ENCODE results near the gene P2RX5.

The P2RX5 gene

GRCh38 chr17:3657874-3658783 is 37.8 kb downstream of the P2RX5 start:
- no peak for DNase-seq (ENCODE audit: low read depth in 1 of 2, low spot score in 1 of 2)

- no peak for DNase-seq (ENCODE audit: low read depth in 1 of 2, low spot score in 1 of 2)
These were observed 38.4 kb downstream of the P2RX5 start for GRCh38 chr17:3657588-3657869.

DNA sequence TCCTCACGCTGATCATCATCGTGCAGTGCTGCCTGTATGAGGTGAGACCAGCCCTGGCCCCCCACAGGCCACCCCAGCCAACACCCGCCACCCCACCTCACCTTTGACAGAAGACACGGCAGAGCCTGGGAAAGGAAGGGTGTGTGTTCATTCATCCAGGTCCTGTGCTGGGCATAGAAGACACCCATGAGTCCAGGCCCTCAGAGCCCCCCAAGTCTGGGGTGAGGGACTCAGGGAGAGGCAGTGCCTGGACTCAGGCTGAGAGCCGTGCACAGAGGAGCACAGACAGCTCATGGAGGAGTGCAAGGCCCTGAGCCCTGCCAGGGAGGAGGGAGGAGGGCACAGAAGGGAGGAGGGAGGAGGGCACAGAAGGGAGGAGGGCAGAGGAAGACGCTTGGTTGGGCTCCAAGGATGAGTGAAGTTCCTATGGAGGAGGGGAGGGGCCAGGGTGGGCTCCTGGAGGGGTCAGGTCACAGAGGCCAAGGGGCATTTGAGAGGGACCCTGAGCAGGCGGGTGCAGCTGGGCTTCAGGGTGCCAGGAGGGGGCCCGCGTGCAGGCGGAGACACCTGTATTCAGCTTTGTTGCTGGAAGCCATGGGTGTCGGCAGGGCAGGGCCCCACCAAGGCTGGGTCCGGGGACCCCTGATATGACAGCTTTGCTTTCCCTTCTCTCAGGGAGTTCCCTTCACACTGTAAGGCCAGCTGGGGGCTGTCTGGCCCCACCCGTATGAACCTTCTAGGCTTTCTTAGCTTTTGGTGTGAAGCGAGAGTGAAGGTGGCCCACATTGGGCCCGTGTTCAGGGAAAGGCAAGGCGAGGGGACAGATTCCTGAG is 39.0 kb downstream of the P2RX5 start:
- no peak for DNase-seq (ENCODE audit: low read depth in 1 of 2, low spot score in 1 of 2)

GRCh38 chr17:3656353-3656752 is 39.6 kb downstream of the P2RX5 start:
- DNase-seq (ENCODE audit: low read depth in 1 of 2, low spot score in 1 of 2), result no peak

DNA sequence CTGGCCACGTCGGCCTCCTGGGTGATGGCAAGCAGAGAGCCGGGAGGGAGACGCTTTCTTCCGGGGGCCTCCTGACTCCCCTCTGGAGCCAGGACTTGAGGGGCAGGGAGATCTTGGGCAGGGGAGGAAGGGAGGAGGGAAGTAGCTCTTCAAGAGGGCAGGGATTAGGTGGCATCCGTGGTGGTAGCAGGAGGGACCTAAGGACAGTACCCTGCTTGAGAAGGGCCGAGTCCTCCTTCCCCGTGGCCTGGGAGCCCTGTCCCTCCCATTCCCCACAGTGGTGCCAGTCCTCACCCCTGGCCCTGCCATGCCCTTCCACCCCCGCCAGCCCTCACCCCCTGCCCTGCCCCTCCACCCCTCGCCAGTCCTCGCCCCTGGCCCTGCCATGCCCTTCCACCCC is 40.2 kb downstream of the P2RX5 start:
- no peak for DNase-seq (ENCODE audit: low read depth in 1 of 2, low spot score in 1 of 2)

- DNase-seq (ENCODE audit: low read depth in 1 of 2, low spot score in 1 of 2), result peak in 1 of 2 donors; percentile 20
These were observed 48.0 kb downstream of the P2RX5 start for GRCh38 chr17:3647769-3648555.

DNA sequence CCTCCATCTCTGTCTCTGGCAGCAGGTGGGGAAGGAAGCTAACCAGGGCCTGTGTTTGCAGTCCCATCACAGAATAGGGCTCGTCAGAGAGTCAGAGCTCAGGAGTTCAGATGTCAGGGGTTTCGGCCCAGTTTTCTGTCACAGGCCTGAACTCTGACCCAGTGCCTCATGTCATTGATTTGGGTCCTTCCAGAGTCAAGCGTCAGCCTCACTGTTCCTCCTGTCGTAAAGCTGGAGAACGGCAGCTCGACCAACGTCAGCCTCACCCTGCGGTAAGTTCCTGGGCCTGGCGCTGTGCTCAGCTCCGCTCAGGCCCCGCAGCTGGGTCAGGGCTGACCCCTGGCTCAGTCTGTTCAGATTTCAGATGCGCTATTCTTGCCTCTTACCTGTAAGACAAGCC is 48.7 kb downstream of the P2RX5 start:
- DNase-seq (ENCODE audit: low read depth in 1 of 2, low spot score in 1 of 2), result no peak

GRCh38 chr17:3645310-3645709 is 50.6 kb downstream of the P2RX5 start:
- DNase-seq (ENCODE audit: low read depth in 1 of 2, low spot score in 1 of 2), result no peak

- DNase-seq (ENCODE audit: low read depth in 1 of 2, low spot score in 1 of 2), result no peak
These were observed 52.0 kb downstream of the P2RX5 start for GRCh38 chr17:3643889-3644349.

DNA sequence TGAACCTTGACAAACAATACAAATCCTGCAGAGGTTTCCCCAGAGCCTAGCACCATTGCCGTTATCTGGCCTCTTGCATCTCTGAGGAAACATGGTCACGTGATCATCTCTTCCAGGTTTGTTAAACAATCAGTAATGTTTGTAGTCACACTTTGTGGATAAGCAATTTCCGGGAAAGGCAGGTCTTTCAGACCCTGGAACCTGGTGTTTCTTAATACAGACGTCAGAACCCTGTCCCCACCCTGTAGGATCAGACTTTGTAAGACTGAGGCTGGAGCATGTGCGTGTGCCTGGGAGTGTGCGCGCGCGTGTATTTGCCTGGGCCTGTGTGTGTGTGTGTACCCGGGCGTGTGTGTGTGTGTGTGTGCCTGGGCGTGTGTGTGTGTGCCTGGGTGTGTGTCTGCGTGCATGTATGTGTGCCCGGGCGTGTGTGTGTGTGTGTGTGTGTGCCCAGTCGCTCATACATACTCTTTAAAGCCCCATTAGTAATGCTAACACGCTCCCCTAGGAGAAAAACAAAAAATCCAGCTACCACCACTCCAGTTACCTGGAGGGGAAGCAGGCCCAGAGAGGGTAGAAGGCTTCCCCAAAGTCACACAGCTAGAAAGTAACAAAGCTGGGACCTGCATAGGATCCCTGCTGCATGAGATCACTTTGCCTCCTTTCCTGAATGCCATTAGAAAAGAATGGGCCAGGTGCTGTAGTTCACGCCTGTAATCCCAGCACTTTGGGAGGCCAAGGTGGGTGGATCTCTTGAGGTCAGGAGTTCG is 54.1 kb downstream of the P2RX5 start:
- no peak for DNase-seq (ENCODE audit: low read depth in 1 of 2, low spot score in 1 of 2)

DNA sequence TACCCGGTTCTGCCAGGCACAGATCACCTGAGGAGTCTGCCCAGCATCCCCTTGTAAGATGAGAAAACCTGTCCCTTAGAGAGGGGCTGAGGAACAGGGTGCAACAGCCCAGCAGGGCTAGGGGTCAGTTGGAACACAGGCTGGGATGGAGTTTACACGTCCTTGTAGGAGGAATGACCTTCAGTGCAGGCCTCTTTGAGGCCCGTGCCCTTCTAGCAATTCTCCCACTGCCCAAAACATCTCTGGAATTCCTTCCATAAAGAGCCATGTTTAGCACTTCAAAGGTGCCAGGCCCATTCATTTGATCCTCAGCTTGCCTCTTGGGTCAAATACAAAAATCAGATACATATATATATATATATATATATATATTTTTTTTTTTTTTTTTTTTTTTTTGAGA is 54.9 kb downstream of the P2RX5 start:
- DNase-seq (ENCODE audit: low read depth in 1 of 2, low spot score in 1 of 2), result no peak

GRCh38 chr17:3639981-3640596 is 55.9 kb downstream of the P2RX5 start:
- no peak for DNase-seq (ENCODE audit: low read depth in 1 of 2, low spot score in 1 of 2)

DNA sequence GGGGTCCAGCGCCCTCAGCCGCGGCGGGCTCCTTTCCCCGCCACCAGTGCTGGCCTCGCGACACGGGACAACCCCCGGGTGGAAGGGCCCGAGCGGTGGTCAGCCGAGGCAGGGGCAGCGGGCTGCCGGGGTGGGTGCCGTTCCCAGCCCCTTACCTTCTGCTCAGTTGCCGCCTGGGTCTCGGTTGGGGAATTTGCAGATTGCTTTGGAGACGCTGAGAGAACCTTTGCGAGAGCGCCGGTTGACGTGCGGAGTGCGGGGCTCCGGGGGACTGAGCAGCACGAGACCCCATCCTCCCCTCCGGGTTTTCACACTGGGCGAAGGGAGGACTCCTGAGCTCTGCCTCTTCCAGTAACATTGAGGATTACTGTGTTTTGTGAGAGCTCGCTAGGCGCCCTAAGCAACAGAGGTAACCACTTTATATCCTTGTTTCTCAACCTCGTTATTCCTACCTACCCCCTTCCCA is 59.0 kb downstream of the P2RX5 start:
- no peak for DNase-seq (ENCODE audit: low read depth in 1 of 2, low spot score in 1 of 2)

DNA sequence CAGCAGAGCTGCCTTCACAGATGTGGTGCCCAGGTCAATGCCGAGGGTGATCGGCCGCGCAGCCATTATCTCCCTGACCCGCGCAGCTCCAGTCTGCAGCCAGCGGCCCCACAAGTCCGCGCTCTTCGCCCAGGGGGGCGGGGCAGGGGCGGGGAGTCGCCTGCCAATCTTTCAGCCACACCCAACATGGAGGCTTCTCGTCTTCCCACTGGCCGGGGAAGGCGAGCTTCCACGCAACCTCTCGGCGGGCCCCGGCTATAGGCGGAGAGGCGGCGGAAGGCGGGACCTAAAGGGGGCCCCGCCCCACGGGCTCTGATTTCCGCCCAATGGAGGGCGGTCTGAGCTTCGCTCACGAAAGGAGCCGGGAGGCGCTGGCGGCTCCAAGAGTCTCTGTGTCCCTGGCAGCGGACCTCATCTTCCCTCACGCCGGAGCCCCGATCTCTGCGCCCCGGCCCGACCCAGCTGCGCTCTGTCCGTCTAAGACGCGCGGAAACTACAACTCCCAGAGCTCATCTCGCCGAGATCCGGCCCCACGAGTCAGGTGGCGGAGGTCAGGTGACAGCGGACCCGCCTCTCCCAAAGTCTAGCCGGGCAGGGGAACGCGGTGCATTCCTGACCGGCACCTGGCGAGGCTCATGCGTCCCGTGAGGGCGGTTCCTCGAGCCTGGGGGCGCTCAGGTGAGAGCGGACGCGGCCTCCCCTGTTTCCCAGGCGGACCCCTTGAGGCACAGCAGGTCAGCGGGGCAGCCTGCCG is 59.6 kb downstream of the P2RX5 start, which contains the start of the genes CTNS and SHPK:
CTNS (plus strand) TSS at position 607 of the 754 bp plus-strand sequence. CDS start 3,447 bp downstream, outside the sequence.
SHPK (minus strand) TSS at position 97 of the 754 bp plus-strand sequence; CDS start at position 66, 31 bp downstream.
- DNase-seq (ENCODE audit: low read depth in 1 of 2, low spot score in 1 of 2), result peak; percentile 91

DNA sequence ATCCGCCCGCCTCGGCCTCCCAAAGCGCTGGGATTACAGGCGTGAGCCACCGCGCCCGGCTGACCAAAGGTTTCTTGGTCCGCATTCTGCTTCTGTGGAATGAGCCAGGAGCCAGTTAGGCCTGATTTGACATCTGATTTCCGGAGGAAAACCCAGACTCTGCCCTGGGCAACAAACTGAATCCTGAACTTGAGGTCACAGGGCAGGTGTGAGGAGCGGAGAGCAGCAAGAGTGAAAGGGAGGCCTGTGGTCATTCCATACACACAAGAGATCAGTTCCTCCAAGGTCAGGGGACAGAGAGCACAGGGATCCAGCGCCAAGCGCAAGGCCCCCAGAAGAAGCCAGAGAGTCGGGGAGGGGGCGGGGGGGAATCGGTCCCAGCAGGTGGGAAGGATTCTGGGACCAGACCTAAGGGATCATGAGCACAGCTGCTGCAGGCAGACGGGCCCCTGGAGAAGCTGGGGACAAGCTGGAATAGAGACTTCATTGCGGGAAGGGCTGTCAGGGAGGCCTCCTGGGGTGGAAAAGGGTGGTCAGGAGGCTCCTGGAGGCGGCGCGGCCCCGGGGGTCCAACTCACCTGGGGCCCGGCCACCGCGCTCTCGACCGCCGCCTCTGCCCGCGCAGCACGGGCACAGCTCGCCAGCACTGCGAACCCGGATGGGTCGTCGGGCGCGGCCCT is 60.3 kb downstream of the P2RX5 start:
- DNase-seq (ENCODE audit: low read depth in 1 of 2, low spot score in 1 of 2), result no peak

DNA sequence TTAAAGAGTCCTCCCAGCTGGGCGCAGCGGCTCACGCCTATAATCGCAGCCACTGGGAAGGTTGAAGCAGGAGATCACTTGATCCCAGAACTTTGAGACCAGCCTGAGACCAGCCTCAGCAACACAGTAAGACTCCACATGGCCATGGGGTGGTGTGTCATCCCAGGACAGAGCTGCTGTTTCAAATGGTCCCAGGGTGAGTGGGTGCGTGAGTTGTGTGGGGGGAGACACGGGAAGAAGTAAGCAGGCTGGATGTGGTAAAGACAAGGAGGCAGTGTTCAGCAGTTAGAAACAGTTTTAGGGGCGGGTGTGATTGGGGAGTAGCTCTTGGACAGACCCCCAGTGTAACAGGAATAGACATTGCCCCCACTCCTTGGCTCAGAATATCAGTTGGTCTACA is 63.7 kb downstream of the P2RX5 start:
- no peak for DNase-seq (ENCODE audit: low read depth in 1 of 2, low spot score in 1 of 2)

DNA sequence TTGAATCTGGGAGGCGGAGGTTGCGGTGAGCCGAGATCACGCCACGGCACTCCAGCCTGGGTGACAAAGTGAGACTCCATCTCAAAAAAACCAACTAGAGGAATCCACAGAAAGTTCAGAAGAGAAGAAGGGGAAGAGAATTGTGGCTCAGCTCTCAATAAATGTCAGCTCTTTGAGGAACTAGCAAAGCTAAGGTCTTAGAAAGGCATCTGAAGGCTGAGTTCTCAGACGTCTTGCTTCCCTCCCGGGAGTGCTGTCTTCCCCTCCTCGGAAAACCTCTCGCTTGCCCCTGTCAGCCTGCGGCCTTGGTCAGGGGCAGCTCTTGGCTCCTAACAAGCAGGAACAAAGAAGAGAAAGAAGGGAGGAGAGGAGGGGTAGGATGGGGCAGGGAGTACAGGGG is 65.2 kb downstream of the P2RX5 start:
- no peak for DNase-seq (ENCODE audit: low read depth in 1 of 2, low spot score in 1 of 2)

DNA sequence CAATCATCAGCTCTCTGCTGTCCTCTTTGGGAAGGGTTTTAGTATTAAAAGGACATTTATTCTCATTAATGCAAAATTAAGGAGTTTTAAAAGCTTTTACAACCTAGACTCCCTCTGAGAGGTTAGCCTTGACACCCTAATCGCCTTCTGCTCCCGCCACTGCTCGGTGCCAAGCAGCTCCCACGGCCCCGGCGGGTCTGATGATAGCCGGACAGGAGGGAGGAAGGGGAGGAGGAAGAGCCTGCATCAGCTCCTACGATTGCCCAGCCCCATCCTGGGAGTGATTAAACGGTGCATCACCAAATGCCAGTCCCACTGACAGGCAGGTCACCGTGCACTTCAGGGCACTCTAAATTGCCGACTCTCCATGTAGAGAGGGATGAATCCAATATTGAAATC is 68.2 kb downstream of the P2RX5 start:
- DNase-seq (ENCODE audit: low read depth in 1 of 2, low spot score in 1 of 2), result no peak
